GM19035 (cell line): Measurements from ENCODE around the gene NCAM1.

Experiments used
- ATAC-seq: cut with Tn5 transposase; IDR thresholded peaks from one replicate; pipeline ENCODE4 v1.9.1; 2021; ENCODE audit not compliant: unreplicated experiment

The NCAM1 gene

DNA sequence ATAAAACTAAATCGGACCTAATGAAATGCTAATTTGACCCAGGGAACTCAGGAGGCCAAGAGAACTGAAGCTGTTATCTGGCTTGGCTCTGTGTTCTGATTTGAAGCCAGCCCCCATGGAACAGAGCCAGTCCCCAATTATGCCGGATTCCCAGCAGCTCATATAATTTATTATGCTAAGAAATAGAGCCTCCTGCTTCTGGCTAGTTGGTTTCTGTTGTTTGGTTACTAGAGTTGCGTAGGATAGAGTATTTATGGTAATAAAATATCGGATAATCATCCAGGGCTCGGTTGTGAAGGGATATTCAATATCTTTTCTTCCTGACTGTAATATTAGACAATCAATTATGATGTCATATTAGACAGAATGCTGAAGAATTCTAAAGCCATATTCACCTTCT is 232.7 kb downstream of the NCAM1 start:
- ATAC-seq, result no peak

DNA sequence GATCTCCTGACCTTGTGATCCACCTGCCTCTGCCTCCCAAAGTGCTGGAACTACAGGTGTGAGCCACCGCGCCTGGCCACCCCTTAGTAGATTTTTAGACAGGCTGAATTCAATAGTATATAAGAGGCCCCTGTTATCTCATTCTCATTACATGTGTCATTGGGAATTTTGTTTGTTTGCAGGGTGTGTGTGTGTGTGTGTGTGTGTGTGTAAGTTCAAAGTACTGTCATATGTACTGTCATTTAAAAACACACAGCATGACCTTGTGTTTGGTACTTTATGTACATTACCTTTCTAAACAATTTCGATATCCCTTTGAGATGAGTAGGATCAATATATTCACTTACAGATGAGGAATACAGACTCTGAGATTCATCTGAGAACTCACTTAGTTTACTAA is 234.5 kb downstream of the NCAM1 start:
- ATAC-seq, result no peak

DNA sequence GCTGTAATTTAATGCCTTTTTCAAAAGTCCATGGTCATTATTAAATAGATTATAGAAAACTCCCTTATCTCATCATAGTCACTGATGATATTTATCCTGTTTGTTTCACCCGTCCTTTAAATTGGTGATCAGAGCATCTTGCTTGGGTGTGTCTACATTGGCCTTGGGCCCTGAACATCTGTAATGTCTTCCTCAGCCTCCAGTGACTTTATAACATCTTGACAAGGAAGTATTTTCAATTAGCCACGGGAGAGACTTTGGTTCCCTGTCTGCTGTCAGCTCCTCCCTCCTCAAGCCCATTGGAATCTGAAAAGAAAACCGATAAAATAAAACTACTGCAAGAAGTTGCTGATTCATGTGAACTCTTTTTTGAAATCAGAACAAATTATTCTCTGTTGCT is 236.2 kb downstream of the NCAM1 start:
- ATAC-seq, result no peak

DNA sequence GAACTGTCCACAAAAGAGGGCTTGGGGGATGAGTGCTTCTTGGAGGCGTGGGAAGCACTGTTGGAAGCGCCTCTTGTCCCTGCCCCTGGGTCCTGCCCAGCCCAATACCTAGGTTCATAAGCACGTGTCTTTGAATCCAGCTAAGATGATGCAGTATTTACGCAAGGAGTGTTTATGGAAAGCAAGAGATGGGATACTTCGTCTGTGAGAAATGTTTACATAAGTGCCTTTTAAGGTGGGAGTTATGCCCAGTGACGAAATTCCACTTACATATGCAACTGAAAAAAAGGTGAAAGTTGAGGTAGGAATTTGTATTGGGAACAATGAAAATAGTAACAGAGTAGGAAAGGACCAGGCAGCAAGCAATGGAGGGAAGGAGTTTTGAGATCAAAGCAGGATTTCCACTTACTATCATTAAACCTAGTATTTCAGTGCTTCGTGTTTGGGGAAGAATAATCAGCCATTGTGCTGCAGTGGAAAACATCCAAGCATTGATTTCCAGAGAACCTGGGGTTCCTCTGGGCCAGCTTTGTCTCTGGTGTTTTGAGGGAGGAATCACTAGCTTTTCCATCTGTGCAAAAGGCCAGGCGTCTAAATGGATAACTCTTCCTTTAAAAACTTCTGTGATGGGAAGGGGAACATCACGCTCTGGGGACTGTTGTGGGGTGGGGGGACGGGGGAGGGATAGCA is 237.9 kb downstream of the NCAM1 start:
- no peak for ATAC-seq

DNA sequence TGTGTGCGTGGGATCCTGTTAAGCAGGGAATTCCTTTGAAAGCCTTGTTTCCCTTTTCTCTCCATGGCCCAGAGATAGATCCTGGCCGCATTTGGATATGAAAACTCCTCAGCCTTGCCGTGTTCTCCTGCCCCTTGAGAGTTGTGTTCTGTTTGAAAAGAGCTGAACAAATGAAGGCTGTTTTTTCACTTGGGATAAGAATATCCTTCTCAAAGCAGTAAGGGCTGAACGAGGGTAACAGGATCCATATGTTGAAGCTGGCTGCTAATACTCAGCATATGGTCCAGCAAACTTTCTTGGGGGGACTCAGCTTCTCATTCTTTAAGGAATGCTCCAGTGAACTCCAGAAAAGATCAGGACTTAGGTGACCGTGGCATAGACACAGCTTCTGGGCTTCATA is 238.6 kb downstream of the NCAM1 start:
- ATAC-seq, result no peak

DNA sequence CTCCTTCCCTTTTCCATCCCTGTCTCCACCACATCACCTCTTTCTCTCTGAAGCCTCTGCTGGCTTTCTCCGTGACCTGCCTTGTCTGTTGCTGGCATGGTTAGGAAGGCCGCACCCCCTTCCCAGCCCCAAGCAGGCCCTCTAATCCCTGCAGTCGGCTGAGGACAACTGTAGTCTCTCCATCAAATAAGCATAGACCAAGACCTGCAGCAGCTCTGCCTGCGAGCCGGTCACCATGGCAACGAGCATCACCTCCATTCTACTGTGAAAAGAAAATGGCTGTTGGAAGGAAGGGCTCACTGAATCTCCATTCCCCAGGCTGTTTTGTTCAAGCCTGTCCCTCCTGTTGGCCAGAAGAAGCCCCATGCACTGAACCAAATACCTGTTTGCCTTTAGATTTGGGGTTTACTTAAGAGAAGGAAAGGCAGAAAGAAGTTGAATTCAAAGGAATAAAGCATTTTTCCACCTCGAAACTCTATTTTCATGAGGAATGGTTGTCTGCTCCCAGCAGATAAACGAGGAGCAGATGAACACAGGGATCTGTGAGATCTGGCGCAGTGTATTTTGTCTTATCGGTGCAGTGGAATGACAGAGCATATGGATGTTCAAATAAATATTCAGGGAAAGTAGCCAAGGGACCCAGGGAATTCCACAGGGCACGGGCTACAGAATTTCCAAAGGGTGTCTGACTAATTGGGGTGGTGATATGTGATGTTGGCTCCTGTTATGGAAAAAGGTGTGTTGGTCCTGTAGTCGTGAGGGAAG is 240.0 kb downstream of the NCAM1 start:
- ATAC-seq, result no peak

DNA sequence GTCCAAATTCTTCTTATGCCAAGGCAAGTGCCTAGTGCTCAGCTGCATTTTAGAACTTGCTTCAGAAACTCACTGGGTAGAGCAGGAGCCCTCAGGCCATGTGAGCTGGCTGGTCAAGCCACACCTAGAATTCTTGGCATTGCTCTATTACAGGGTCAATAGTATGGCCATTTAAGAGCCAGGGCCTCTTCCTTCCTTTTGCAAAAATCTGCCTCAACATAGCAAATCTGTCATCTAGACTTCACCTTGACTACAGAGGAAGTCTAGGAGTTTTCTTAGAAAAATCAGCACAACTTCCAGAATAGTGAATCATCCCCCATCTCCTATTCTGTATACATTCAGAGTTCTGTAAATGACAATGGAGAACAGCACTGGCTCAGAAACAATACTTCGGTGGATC is 241.2 kb downstream of the NCAM1 start:
- no peak for ATAC-seq

DNA sequence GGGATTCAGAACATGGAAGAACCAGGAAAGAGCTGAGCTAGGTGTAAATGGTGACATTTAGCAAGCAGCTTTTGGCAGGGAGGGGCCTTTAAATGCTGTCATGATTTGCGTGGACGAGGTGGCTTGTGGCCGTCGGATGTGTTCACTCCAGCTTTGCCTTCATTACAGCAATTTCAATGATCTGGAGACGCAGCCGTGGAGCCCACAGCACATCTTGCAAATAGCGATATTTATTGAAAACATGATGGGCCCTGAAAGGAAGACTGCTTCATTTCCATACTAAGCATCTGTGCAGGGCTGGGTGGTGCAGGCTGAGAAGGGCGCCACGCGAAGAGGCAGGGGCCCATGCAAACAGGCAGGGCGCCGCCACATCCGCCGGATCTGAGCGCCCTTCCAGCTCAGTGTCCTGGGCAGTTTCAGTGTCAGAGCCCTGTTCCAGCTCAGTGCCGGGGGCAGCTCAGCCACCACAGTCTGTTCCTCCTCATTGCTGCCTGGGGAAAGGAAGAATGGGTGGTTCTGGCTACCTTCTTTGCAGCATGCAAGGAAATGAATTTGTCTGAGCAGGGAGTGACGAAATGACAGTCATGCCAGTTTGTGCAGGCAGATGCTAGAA is 242.0 kb downstream of the NCAM1 start:
- ATAC-seq, result no peak

DNA sequence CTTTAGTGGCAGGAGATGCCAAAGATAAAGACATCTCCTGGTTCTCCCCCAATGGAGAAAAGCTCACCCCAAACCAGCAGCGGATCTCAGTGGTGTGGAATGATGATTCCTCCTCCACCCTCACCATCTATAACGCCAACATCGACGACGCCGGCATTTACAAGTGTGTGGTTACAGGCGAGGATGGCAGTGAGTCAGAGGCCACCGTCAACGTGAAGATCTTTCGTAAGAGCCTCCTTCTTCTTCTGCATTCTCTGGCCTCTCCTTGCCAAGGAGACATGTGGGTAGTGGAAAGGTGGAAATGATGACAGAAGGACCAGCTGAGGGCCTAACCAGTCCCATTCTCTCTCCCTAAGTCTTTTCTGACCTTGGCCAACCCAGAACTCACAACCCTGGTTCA is 243.1 kb downstream of the NCAM1 start:
- no peak for ATAC-seq

DNA sequence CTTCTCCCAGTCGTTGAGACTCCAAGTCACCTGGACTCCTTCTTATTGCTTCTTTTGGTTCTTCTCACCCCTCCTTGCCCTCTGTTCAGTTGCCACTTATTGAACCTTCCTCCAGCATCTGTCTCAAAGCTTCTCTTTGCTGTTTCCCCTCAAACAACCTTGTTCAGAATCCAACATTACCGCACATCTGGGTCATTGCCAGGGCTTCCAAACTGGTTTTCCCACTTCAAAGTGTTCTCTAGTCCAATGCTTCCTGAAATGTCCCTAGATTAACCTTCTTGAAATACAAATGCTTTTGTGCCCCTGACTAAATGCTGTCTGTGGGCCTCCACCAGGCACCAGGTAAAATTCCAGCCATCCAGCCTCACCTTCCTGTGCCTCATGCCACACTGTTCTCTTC is 252.3 kb downstream of the NCAM1 start:
- ATAC-seq, result no peak

DNA sequence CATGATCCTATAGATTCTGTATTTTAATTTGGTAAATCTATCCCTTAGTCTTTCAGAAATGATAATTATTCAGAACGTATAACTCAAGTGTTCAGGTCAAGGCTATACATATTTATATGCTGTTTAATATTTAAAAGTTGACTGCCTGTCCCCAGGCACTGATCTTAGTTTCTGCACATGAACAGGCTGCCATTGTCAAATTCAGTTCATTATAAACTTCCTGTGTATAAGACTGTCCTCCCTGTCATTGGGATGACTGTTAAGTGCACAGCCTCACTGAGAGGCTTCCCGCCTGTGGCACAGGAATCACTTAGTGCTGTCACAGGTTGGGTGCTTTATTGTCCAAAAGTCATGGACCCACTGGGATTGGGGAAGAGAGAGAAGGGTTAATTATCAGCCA is 261.0 kb downstream of the NCAM1 start:
- no peak for ATAC-seq

DNA sequence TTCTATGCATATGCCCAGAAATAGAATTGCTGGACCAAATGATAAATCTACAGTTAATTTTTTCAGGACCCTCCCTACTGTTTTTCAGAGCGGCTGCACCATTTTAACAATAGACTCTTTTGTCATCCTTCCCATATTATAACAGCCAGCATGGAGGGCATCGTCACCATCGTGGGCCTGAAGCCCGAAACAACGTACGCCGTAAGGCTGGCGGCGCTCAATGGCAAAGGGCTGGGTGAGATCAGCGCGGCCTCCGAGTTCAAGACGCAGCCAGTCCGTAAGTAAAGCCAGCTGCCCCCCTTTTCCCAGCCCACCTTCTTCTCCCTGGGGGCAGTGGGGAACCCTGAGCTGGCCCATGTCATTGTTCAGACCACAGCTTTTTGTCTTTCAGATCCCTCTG is 273.7 kb downstream of the NCAM1 start:
- no peak for ATAC-seq

DNA sequence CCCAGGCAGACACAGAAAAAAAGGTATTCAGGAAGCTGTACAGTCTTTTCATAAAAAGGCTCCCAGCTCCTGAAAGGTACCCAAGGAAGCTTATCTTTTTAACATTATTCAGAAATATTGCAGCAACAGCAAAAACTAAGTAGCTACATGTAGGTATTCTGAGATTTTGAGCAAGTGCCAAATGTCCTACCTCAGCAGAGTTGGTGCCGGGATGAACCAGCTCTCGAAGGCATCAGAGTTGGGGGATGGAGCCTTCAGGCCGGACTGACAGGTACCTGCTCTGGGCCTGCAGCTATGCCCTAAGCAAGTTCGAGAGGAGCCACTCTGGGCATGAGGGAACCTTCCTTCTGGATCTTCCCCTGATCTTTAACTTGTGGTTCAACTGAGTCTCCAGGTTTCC is 276.0 kb downstream of the NCAM1 start:
- no peak for ATAC-seq

DNA sequence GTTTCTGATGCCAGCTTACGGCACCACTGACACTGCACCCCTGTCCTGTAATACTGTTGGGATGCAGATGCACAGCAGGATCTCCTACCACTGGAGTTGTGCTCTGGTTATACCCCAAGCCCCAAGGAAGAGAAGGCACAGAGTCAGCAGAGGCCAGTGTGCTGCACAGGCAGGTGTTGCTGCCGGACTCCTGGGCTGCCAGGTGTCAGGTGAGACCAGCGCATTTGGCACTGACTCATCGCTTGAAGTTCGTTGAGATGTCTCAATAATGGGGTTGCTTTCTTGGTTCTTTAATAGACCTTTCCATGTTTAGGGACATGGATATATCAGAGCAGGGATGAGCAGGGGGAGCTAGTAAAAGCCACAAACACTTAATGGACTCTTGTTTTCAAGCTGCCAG is 277.5 kb downstream of the NCAM1 start:
- ATAC-seq, result no peak

DNA sequence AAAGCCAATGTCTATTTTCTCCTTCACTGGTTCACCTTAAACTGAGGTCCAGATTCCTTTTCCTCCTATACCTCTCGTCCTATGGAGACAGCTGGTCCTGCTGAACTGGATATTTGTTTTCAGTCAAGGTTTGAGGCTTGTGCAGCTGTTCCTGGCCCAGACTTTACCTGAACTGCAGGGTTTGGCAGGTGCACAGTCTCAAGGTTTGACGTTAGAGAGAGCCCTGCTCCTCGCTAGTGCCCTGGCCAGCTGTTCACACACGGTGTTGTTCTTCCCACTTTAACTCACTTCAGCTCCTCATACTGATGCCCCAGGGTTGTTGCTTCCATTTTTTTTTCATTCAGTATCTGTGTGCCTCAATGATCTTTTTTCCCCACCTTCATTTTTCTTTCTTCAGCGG is 279.2 kb downstream of the NCAM1 start:
- ATAC-seq, result no peak

DNA sequence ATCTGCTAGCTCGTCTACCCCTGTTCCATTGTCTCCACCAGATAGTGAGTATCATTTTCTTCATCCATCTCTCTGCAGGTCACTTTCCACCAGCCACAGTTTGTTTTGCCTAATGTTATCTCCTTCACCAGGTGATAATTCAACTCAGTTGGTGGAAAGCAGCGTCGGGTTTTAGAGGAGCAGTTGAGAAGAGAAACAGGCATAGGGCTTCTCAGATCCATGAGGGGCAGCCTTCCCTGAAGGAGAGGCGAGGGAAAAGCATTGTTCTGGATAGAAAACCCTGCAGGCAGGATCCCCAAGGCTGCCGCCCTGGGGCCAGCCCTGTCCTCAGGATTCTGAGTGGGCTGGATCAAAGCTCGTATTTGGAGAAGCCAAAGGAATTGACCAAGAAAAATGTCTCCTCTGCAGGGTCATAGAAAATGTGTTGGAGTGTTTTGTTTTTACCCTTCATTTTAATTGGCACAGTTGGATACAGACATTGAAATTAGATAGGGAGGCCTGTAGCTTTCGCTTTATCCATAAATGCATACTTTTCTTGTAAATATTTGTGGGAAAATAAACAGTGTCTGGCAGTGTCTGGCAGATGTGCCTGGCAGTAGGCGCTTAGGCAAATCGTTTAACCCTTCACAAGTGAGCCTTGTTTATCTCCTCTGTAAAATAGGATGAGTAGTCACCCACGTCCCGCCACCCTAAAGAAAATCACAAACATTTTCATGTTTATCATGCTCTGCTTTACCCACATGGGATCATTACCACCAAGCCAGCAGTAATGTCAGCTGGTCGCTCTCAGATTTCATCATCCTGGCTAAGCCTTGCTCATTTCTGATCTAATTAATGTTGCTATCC is 279.8 kb downstream of the NCAM1 start:
- ATAC-seq, result no peak

DNA sequence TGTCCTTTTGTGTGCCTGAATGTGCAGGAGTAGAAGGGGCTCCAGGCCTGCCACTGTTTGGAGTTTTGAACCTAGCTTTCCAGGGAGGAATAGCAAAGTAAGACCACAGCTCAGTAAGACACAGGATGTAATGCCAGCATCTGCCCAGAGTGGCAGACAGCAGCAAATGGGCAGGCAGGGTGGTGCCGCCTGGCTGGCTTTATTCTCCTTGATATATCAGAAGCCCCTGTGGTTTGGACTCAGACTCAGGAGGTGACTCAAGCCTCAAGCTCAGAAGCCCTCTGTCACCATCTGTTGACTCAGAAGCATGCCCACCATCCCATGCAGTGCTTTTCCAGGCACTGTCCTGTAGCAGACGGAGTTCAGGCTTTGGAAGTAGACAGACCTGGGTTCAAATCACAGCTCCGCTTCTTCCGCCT is 280.4 kb downstream of the NCAM1 start:
- ATAC-seq, result no peak

DNA sequence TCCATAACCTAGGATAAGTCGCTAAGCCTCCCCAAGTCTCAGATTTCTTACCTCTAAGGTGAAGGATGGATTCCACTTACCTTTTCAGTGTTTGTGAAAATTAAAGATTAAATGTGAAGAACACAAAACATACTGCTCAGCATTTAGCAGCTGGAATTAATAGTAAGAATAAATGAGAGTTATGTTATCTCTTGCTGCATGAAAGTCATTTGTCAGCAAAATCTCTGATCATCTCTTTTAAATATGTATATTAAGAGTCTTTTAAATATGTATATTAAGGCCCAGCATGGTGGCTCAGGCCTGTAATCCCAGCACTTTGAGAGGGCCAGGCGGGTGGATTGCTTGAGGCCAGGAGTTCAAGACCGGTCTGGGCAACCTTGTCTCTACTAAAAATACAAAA is 280.8 kb downstream of the NCAM1 start:
- ATAC-seq, result no peak

DNA sequence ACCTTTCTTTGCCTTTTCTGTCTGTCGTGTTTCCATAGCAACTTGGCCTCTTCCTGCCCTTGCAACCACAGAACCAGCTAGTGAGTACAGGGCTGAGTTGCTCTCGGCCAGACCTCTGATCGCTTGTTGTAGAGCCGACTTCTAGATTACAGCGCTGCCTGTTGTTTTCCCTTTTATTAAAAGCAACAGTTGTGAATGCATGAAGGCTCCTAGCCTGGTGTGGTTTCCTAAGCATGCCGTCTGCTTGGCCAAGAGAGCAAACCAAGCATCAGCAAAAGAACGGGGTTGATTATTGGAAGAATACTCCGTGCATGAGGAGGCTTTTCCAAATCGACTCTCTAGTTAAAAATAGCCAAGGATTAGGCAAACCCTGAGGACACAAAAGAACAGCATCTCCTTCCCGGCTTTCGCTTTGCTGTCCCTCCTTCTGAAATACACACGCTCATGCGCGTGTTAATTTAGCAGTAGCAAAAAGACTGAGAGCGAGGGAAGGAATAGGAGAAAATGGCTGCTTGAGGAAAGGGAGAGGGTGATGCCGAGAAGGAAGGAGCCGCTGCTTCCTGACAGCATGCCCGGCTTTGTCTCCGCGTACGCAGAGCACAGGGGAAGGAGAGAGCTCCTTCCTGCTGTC is 281.7 kb downstream of the NCAM1 start:
- ATAC-seq, result no peak

DNA sequence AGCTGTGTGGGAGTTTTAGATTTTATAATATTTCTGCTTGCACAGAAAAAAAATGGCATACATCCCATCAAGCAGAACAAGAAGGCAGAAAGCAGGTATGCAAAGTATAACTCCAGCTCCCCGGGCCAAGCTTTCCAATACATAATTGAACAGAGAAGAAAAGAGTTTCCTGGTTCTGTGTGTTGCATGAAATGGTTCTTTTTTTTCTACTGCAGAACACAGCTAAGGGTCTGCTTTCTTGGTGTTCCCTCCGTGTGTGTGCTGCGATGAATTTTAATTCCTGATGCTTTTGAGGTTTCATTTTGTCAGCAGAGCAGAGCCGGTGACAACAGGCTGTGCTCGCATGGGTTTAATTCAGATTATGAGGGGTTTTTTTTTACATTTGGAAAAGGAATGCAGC is 282.5 kb downstream of the NCAM1 start:
- no peak for ATAC-seq

DNA sequence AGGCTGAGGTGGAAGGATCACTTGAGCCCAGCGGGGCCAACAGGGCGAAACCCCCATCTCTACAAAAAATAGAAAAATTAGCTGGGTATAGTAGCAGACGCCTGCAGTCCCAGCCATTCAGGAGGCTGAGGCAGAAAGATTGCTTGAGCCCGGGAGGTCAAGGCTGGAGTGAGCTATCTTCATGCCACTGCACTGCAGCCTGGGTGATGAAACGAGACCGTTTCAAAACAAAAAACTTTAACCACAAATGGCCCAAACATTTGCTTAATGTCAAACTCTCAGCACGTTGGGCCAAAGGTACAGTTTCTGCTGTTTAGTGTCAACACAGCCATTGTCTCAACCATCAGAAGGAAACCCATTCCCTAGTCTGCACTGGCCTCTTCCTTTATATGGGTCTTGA is 284.0 kb downstream of the NCAM1 start:
- no peak for ATAC-seq
